Measurements from ENCODE around the gene FBXO34. TPM values are rescaled to one million over a fixed set of nuclear protein-coding genes. Genes with fewer than 3 reads are reported as not detected.
A peak's percentile ranks its signal among the peaks of the same experiment; 100 is the strongest.

The FBXO34 gene
- polyA plus RNA-seq, 1 experiment: 30.9 TPM

- no peak for DNase-seq (ENCODE audit: low read depth, low spot score)
- POLR2A ChIA-PET: no interaction called here
- Histone ChIP-seq H3K27ac (ENCODE audit: low read depth, low read length) (no peak overlapping the region), H3K4me3 (ENCODE audit: low read depth, low read length) (no peak overlapping the region), H3K9me3 (ENCODE audit: control insufficient read depth, insufficient read depth, low read length) (no peaks in the 10 kb centered on the region), H3K27me3 (ENCODE audit: control insufficient read depth, insufficient read depth, low read length) (no peaks in the 10 kb centered on the region)
- CTCF ChIA-PET: interaction anchor here (1.6 kb wide), 1 partner anchor 102 kb away, joined by 7 read pairs; no protein-coding TSS in a partner anchor
- TF ChIP-seq, protein P1, sequence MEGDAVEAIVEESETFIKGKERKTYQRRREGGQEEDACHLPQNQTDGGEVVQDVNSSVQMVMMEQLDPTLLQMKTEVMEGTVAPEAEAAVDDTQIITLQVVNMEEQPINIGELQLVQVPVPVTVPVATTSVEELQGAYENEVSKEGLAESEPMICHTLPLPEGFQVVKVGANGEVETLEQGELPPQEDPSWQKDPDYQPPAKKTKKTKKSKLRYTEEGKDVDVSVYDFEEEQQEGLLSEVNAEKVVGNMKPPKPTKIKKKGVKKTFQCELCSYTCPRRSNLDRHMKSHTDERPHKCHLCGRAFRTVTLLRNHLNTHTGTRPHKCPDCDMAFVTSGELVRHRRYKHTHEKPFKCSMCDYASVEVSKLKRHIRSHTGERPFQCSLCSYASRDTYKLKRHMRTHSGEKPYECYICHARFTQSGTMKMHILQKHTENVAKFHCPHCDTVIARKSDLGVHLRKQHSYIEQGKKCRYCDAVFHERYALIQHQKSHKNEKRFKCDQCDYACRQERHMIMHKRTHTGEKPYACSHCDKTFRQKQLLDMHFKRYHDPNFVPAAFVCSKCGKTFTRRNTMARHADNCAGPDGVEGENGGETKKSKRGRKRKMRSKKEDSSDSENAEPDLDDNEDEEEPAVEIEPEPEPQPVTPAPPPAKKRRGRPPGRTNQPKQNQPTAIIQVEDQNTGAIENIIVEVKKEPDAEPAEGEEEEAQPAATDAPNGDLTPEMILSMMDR (IDR thresholded peaks at IDR 0.05; ENCODE audit: low read depth, low read length): no peak
Observed at GRCh38 chr14:55372825-55373224, 101.6 kb downstream of the FBXO34 start.

DNA sequence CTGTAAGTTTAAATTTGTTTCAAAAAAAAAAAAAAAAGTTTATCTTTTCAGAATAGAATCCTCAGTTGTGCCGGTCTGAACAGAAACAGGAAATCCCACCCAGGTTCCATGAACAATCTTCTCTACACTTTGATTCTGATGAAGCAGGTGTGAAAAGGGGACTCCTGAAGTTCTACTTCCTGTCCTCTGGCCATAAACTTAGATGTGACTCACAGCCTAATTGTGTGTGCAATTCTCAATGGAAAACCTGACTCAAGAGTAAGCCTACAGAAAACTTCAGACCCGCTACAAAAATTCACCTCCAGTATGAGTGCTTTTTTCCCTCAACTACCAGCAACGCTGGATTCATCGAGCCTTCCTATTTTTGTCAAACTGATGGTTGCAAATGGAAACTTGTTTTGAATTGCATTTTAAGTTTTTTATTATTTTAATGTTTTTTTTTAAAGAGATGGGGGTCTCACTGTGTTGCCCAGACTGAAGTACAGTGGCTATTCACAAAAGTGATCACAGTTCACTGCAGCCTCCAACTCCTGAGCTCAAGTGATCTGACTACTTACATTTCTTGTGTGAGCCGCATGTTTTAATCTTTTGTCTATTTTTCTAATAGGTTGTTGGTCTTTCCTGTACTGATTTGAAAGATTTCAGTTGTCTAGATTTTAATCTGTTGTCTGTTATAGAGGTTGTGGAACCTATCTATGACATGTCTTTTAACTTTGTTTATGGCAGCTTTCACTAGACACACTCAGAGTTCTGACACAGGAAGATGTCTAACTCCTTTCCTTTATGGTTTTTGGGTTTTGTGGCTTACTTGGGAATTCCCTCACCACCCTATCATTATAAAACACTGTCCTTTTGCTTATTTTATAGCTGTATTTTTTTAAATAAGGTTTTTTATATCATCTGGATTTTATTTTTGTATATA, 102.8 kb downstream of the FBXO34 start:
- POLR2A ChIA-PET: no interaction called here
- Histone ChIP-seq H3K27ac (ENCODE audit: low read depth, low read length) (peak overlapping the region; percentile 39), H3K27me3 (ENCODE audit: control insufficient read depth, insufficient read depth, low read length) (no peaks in the 10 kb centered on the region), H3K4me3 (ENCODE audit: low read depth, low read length) (no peak overlapping the region), H3K9me3 (ENCODE audit: control insufficient read depth, insufficient read depth, low read length) (no peaks in the 10 kb centered on the region)
- no peak for DNase-seq (ENCODE audit: low read depth, low spot score)
- CTCF ChIA-PET: interaction anchor here (0.5 to 1.3 kb wide), 5 partner anchors 104 to 243 kb away, joined by 3 to 6 read pairs (median 4); no protein-coding TSS in a partner anchor
- TF ChIP-seq, protein P1 (IDR thresholded peaks at IDR 0.05; ENCODE audit: low read depth, low read length): no peak

- CTCF ChIA-PET: interaction anchor here (0.5 to 1.3 kb wide), 3 partner anchors 104 to 241 kb away, joined by 4 to 6 read pairs (median 5); no protein-coding TSS in a partner anchor
- Histone ChIP-seq H3K4me3 (ENCODE audit: low read depth, low read length) (no peak overlapping the region), H3K27me3 (ENCODE audit: control insufficient read depth, insufficient read depth, low read length) (no peaks in the 10 kb centered on the region), H3K9me3 (ENCODE audit: control insufficient read depth, insufficient read depth, low read length) (no peaks in the 10 kb centered on the region), H3K27ac (ENCODE audit: low read depth, low read length) (no peak overlapping the region)
- no peak for DNase-seq (ENCODE audit: low read depth, low spot score)
- POLR2A ChIA-PET: no interaction called here
- TF ChIP-seq, protein P1 (IDR thresholded peaks at IDR 0.05; ENCODE audit: low read depth, low read length): no peak
Observed at GRCh38 chr14:55374771-55375170, 103.5 kb downstream of the FBXO34 start.

DNA sequence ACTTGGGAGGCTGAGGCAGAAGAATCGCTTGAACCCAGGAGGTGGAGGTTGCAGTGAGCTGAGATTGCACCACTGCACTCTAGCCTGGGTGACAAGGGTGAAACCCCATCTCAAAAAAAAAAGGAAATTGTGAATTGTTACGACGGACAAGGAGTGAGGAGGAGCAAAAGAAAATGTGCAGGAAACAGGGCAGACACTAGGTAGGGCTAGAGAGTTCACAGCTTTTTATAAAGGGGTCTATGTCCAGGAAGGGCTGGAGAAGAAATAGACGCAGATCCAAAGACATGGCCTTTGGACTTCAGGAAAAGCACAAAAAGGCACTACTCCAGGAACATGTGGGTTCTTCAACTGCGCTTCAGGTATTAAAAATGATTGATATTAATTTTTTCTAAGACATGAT, 106.0 kb downstream of the FBXO34 start:
- CTCF ChIA-PET: interaction anchor here (1.0 kb wide), 1 partner anchor 69 kb away, joined by 3 read pairs; no protein-coding TSS in a partner anchor
- POLR2A ChIA-PET: no interaction called here
- H3K9me3 ChIP-seq (ENCODE audit: control insufficient read depth, insufficient read depth, low read length): no peaks in the 10 kb centered on the region

More for the DNA sequence above, 106.0 kb downstream of the FBXO34 start:
- DNase-seq (ENCODE audit: low read depth, low spot score): no peak
- TF ChIP-seq, protein P1 (IDR thresholded peaks at IDR 0.05; ENCODE audit: low read depth, low read length): no peak
- Histone ChIP-seq H3K4me3 (ENCODE audit: low read depth, low read length) (no peak overlapping the region), H3K27me3 (ENCODE audit: control insufficient read depth, insufficient read depth, low read length) (no peaks in the 10 kb centered on the region), H3K27ac (ENCODE audit: low read depth, low read length) (no peak overlapping the region)
